ENCODE results near the gene MYO1E. TPM values are rescaled to one million over a fixed set of nuclear protein-coding genes. Genes with fewer than 3 reads are reported as not detected.
A peak's percentile ranks its signal among the peaks of the same experiment; 100 is the strongest.

MYO1E gene
- total and polyA plus RNA-seq, 2 of the 8 experiments (the other 6 are each of a cell fraction or from before 2014, with no cell fraction given), result 19.6 to 142 TPM

- TF ChIP-seq YY1 (IDR thresholded peaks at IDR 0.05; ENCODE audit: low read depth, low read length) (peak; percentile 73; the same call in 1 of the 2 replicates), TEAD4 (IDR thresholded peaks at IDR 0.05; ENCODE audit: low read depth, low read length) (0 out of 2 replicates have a peak, but pooled peaks have one; percentile 33), RAD21 (IDR thresholded peaks at IDR 0.05 in 1 of 2, conservative IDR thresholded peaks at IDR 0.05 in 1 of 2; ENCODE audit: low read depth in 2 of 2, low read length in 2 of 2) (peak; percentile 70 to 72)
Measured at GRCh38 chr15:59174835-59175831, 197.5 kb downstream of the MYO1E start (continued).
